ENCODE results near the gene GRIP1. TPM values are rescaled to one million over a fixed set of nuclear protein-coding genes. Genes with fewer than 3 reads are reported as not detected.

The GRIP1 gene
- total and polyA plus RNA-seq, 2 of the 4 experiments (the other 2 are of a cell fraction), result under 0.01 to 0.07 TPM

DNA sequence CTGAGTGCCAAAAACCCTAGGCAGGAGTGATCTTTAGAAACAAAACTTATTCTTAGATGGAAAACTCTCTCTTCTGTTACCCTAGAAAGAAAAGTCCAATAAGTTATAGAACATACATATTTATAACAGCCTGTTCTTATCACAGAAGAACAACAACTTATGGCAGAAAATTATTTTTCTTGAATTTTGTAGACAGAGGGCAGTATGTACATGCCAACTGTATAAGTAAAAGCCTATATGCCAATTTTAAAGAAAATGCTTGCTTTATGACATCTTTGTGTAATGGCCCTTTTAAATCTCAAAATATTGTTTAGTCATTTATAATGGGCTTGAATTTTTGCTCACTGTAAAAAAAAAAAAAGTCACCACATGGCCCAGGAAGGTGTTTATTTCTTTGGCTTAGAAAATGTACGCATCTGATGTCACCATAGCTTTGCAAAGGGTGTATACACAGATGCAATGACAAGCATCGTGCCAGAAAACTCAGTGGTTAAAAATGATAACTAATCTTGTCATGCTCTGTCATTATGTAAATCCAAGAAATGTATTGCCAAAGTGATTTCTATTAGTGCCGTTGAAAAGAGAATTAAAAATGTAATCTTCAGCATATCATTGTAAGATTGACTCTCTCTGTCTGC is 38.3 kb upstream of the GRIP1 start:
- Histone ChIP-seq H3K4me2 (ENCODE audit: low read depth, low read length) (no peak overlapping the region), H4K20me1 (ENCODE audit: insufficient read depth, low read length) (no peaks in the 10 kb centered on the region), H3K36me3 (ENCODE audit: control insufficient read depth, insufficient read depth, low read length) (no peaks in the 10 kb centered on the region), H2BK20ac (ENCODE audit: low read depth, low read length) (no peak overlapping the region), H3K27me3 (ENCODE audit: control insufficient read depth, insufficient read depth, low read length) (no peaks in the 10 kb centered on the region), H2BK5ac (ENCODE audit: low read depth, low read length, poor library complexity, severe bottlenecking) (no peak overlapping the region), H3K9ac (ENCODE audit: low read depth, low read length) (no peak overlapping the region), H3K4ac (ENCODE audit: low read depth, low read length) (no peak overlapping the region), H3K79me1 (ENCODE audit: low read depth in 1 of 2, low read length in 2 of 2) (no peaks in the 10 kb centered on the region), H3K4me1 (ENCODE audit: control insufficient read depth, insufficient read depth, low read length) (no peaks in the 10 kb centered on the region), H3K23ac (ENCODE audit: low read depth, low read length) (no peak overlapping the region), H3K18ac (ENCODE audit: low read depth, low read length) (no peak overlapping the region), H3K9me3 (ENCODE audit: control insufficient read depth, insufficient read depth, low read length) (no peaks in the 10 kb centered on the region), H3K4me3 (ENCODE audit: insufficient read depth, low read depth, low read length) (no peak overlapping the region), H2AK5ac (ENCODE audit: low read depth, low read length) (no peak overlapping the region), H3K14ac (replicated peaks; ENCODE audit: low read depth, low read length) (no peak overlapping the region), H3K27ac (ENCODE audit: insufficient read depth, low read length) (no peak overlapping the region), H4K8ac (ENCODE audit: low read depth in 2 of 2, low read length in 2 of 2) (no peak overlapping the region), H2BK15ac (ENCODE audit: low read depth, low read length) (no peak overlapping the region), H2AFZ (replicated peaks; ENCODE audit: low read length, poor library complexity) (no peak overlapping the region), H4K91ac (ENCODE audit: insufficient read depth, low read depth, low read length) (no peak overlapping the region), H3K56ac (ENCODE audit: extremely low read depth, insufficient read depth, low read length) (no peak overlapping the region), H2BK120ac (ENCODE audit: low read depth, low read length) (no peak overlapping the region), H4K5ac (ENCODE audit: low read depth, low read length) (no peak overlapping the region), H3K9me1 (ENCODE audit: insufficient read depth, low read length) (no peaks in the 10 kb centered on the region), H2AK9ac (replicated peaks; ENCODE audit: low read depth, low read length, poor library complexity) (no peak overlapping the region)
- CTCF ChIA-PET, result no interaction called here
- no CpG with 5 or more reads among the region's 3 CpGs for WGBS, 2 experiments (ENCODE audit: extremely low coverage in 2 of 2, insufficient read length in 1 of 2)
- no peak for ATAC-seq (ENCODE audit: low read depth)
- no TSS peak for BruUV-seq (replicated peaks)
- dilution Hi-C loops (cut with HindIII; ENCODE audit: low sequenced_read_pairs, unreplicated experiment) (no loop called here), in situ Hi-C loops (cut with MboI; ENCODE audit: low sequenced_read_pairs) (loop anchor here (10.0 kb wide), 1 partner anchor 442 kb away; no protein-coding TSS in a partner anchor), intact Hi-C loops (cut with micrococcal nuclease) (no loop called here)
- DNase-seq, result no peak
- POLR2A ChIA-PET (ENCODE audit: unreplicated experiment), result no interaction called here
- TF ChIP-seq CHD1 (IDR thresholded peaks at IDR 0.05; ENCODE audit: low read depth, low read length), result no peak
- TF ChIP-seq, protein P1, sequence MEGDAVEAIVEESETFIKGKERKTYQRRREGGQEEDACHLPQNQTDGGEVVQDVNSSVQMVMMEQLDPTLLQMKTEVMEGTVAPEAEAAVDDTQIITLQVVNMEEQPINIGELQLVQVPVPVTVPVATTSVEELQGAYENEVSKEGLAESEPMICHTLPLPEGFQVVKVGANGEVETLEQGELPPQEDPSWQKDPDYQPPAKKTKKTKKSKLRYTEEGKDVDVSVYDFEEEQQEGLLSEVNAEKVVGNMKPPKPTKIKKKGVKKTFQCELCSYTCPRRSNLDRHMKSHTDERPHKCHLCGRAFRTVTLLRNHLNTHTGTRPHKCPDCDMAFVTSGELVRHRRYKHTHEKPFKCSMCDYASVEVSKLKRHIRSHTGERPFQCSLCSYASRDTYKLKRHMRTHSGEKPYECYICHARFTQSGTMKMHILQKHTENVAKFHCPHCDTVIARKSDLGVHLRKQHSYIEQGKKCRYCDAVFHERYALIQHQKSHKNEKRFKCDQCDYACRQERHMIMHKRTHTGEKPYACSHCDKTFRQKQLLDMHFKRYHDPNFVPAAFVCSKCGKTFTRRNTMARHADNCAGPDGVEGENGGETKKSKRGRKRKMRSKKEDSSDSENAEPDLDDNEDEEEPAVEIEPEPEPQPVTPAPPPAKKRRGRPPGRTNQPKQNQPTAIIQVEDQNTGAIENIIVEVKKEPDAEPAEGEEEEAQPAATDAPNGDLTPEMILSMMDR (conservative IDR thresholded peaks at IDR 0.05; ENCODE audit: low read depth, low read length), result no peak
- no peak for TF ChIP-seq MAFK (IDR thresholded peaks at IDR 0.05; ENCODE audit: low read depth, low read length)
- TF ChIP-seq RCOR1 (IDR thresholded peaks at IDR 0.05; ENCODE audit: insufficient replicate concordance, low read length), result no peak
- TF ChIP-seq, protein P2, sequence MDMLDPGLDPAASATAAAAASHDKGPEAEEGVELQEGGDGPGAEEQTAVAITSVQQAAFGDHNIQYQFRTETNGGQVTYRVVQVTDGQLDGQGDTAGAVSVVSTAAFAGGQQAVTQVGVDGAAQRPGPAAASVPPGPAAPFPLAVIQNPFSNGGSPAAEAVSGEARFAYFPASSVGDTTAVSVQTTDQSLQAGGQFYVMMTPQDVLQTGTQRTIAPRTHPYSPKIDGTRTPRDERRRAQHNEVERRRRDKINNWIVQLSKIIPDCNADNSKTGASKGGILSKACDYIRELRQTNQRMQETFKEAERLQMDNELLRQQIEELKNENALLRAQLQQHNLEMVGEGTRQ (IDR thresholded peaks at IDR 0.05; ENCODE audit: low read depth, low read length), result no peak
- TF ChIP-seq BHLHE40 (IDR thresholded peaks at IDR 0.05; ENCODE audit: low read depth, low read length), result no peak
- no peak for TF ChIP-seq MXI1 (IDR thresholded peaks at IDR 0.05; ENCODE audit: borderline replicate concordance, low read depth, low read length)
- TF ChIP-seq, protein P3, sequence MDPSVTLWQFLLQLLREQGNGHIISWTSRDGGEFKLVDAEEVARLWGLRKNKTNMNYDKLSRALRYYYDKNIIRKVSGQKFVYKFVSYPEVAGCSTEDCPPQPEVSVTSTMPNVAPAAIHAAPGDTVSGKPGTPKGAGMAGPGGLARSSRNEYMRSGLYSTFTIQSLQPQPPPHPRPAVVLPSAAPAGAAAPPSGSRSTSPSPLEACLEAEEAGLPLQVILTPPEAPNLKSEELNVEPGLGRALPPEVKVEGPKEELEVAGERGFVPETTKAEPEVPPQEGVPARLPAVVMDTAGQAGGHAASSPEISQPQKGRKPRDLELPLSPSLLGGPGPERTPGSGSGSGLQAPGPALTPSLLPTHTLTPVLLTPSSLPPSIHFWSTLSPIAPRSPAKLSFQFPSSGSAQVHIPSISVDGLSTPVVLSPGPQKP (IDR thresholded peaks at IDR 0.05; ENCODE audit: borderline replicate concordance, low read depth, low read length), result no peak
- no peak for TF ChIP-seq NFE2L2 (IDR thresholded peaks at IDR 0.05; ENCODE audit: low read depth, low read length)
- no peak for TF ChIP-seq FOS (IDR thresholded peaks at IDR 0.05; ENCODE audit: low read depth, low read length)
- no peak for TF ChIP-seq RFX5 (IDR thresholded peaks at IDR 0.05; ENCODE audit: low read depth, low read length)
- TF ChIP-seq RAD21 (IDR thresholded peaks at IDR 0.05; ENCODE audit: low read length), result no peak
- TF ChIP-seq SMC3 (IDR thresholded peaks at IDR 0.05; ENCODE audit: low read depth, low read length), result no peak
- TF ChIP-seq POLR2A (IDR thresholded peaks at IDR 0.05; ENCODE audit: low read depth, low read length), result no peak
- TF ChIP-seq CEBPB (IDR thresholded peaks at IDR 0.05; ENCODE audit: low read depth, low read length), result no peak
- TF ChIP-seq MAZ (IDR thresholded peaks at IDR 0.05; ENCODE audit: borderline replicate concordance, low read depth, low read length), result no peak
